Right lobe of liver (tissue), 6 donors: ENCODE results near the gene KRT13. TPM values are rescaled to one million over a fixed set of nuclear protein-coding genes. Genes with fewer than 3 reads are reported as not detected.

Source experiments
- ATAC-seq, 4 donors: fragments of 200-7000 bp; cut with Tn5 transposase; one replicate each; pipeline ENCODE4 v1.9.1; 2020; ENCODE audit warnings: mild to moderate bottlenecking in 4 of 4, moderate library complexity in 4 of 4
- DNase-seq, 3 donors: peaks; one replicate each; pipeline ENCODE4 v3.0.0-alpha.2; 2020
- H3K27ac ChIP-seq, 3 donors: fragments of 200-600 bp; one replicate each; pipeline ENCODE4 v1.8.0; 2022
- H3K27me3 ChIP-seq, 2 donors: fragments of 200-600 bp; one replicate each; pipeline ENCODE4 v1.8.0; 2022
- H3K36me3 ChIP-seq, 4 donors: fragments of 200-600 bp; sonication (generic) in 1 of 4; one replicate each; pipeline versions ENCODE4 v1.5.1 to v1.8.0; 2017 to 2022; ENCODE audit warnings: control low read depth in 1 of 4
- H3K4me1 ChIP-seq, 4 donors: fragments of 200-600 bp; sonication (generic) in 1 of 4; one replicate each; pipeline versions ENCODE4 v1.5.1 to v1.8.0; 2017 to 2022; ENCODE audit warnings: control low read depth in 1 of 4
- H3K4me3 ChIP-seq, 3 donors: fragments of 200-600 bp; one replicate each; pipeline ENCODE4 v1.8.0; 2022
- H3K9me3 ChIP-seq, 4 donors: fragments of 200-600 bp; sonication (generic) in 1 of 4; one replicate each; pipeline versions ENCODE4 v1.5.1 to v1.8.0; 2017 to 2022; ENCODE audit warnings: control low read depth in 1 of 4
- POLR2A ChIP-seq: fragments of 450-650 bp; IDR thresholded peaks from one replicate; pipeline ENCODE4 v1.6.1; 2017; ENCODE audit warnings: antibody characterized with exemption, mild to moderate bottlenecking
- WGBS: methylation state at CpG from one replicate; pipeline ENCODE4 v1.1.6; 2018; ENCODE audit warnings: low coverage, low lambda C conversion rate; ENCODE audit not compliant: insufficient coverage; ENCODE audit errors: missing lambda C conversion rate; 5-methylcytosine and 5-hydroxymethylcytosine counted together
- intact Hi-C, 2 donors: fragments of 100-400 bp; cut with DNase I; formaldehyde crosslinking; loops; one replicate each; pipeline versions ENCODE4 v1.11.2 to v1.14.1; 2022
- total RNA-seq, 6 experiments: library from RNA; depleted of rRNA in 2 of 6; stranded (reverse); fragments of >200 nt in 2 of 6; fragmentation: NEBNext Ultra II Directional in 3 of 6; extraction: Animal tissue kit (Norgen Biotek cat#: 25700) in 3 of 6; gene quantifications; one replicate each; pipeline versions ENCODE4 v1.1.0 to v1.2.4, GENCODE V29; 2016 to 2023
- TF ChIP-seq, protein P1 (sequence below), 4 donors: fragments of 200-600 bp in 3 of 4; fragments of 450-650 bp in 1 of 4; IDR thresholded peaks; one replicate each; pipeline versions ENCODE4 v1.5.1 to v1.8.0; 2016 to 2022; ENCODE audit warnings: antibody characterized with exemption in 4 of 4, mild to moderate bottlenecking in 2 of 4
- donor health status: DM: no; HTN: yes; CAD: no.
- donor health status: DM: no; HTN: no; CAD: no.
- donor health status: DM: no; HTN: no; CAD: no.
- donor health status: DM: no; HTN: yes; CAD: no.
- donor health status: DM: no; HTN: yes; CAD: no.

The KRT13 gene
- total RNA-seq, 6 experiments from 2014 or later, result 1.6 TPM; not detected in 5

DNA sequence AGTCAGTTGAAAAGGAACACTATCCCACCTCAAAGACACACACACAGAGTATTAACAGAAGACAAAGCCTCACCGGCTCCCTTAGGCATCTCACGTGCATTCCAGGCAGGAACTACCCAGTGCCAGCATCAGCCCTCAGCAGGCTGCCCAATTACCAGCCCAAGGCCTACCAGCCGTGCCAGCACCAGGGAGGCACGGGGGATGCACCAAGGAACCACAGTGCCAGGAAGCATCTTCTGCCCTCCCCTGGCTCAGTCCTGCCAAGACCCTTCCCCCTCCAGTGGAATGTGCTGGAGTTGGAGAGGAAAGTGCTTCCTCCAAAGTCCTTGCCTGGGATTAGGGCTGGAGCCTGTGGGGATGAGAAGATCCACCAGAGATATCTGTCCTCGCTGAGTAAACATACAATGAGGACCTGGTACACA lies 33.7 kb upstream of the KRT13 start:
- WGBS, result 80% methylated on average over 1 of the region's 5 CpGs
- Histone ChIP-seq H3K4me1 (no peaks in the 10 kb centered on the region), H3K27me3 (no peaks in the 10 kb centered on the region), H3K27ac (no peak overlapping the region), H3K36me3 (no peaks in the 10 kb centered on the region), H3K9me3 (no peaks in the 10 kb centered on the region), H3K4me3 (no peak overlapping the region)
- TF ChIP-seq, protein P1, sequence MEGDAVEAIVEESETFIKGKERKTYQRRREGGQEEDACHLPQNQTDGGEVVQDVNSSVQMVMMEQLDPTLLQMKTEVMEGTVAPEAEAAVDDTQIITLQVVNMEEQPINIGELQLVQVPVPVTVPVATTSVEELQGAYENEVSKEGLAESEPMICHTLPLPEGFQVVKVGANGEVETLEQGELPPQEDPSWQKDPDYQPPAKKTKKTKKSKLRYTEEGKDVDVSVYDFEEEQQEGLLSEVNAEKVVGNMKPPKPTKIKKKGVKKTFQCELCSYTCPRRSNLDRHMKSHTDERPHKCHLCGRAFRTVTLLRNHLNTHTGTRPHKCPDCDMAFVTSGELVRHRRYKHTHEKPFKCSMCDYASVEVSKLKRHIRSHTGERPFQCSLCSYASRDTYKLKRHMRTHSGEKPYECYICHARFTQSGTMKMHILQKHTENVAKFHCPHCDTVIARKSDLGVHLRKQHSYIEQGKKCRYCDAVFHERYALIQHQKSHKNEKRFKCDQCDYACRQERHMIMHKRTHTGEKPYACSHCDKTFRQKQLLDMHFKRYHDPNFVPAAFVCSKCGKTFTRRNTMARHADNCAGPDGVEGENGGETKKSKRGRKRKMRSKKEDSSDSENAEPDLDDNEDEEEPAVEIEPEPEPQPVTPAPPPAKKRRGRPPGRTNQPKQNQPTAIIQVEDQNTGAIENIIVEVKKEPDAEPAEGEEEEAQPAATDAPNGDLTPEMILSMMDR (IDR thresholded peaks at IDR 0.05), result no peak
- no peak for TF ChIP-seq POLR2A
- no peak for DNase-seq
- intact Hi-C loops, result no loop called here
- no peak for ATAC-seq

DNA sequence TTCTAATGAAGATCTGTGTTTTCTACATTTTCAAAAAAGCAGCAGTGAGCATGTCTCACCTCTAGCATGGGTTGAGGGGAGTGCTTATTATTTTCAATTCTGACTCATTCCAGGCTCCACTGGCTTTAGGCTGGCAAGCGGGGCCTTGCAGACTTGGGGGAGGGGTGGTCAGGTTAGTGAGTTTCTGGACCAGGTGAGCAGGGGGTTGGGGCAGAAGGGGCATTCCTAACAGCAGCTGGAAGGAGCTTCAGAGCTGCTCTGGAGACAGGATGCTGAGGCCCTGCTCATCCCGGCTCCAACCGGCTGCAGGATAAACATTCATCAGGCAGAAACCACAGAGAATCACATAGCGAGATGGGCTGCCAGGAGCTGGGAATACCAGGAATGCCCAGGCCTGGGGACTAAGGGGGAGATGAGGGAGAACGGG lies 33.2 kb upstream of the KRT13 start:
- Histone ChIP-seq H3K4me3 (no peak overlapping the region), H3K27ac (no peak overlapping the region), H3K36me3 (no peaks in the 10 kb centered on the region), H3K27me3 (no peaks in the 10 kb centered on the region), H3K9me3 (no peaks in the 10 kb centered on the region), H3K4me1 (no peaks in the 10 kb centered on the region)
- TF ChIP-seq POLR2A, result no peak
- TF ChIP-seq, protein P1 (IDR thresholded peaks at IDR 0.05), result no peak
- no peak for ATAC-seq
- DNase-seq, result no peak
- intact Hi-C loops, result no loop called here
- WGBS, result 63% methylated on average over 3 of the region's 5 CpGs

DNA sequence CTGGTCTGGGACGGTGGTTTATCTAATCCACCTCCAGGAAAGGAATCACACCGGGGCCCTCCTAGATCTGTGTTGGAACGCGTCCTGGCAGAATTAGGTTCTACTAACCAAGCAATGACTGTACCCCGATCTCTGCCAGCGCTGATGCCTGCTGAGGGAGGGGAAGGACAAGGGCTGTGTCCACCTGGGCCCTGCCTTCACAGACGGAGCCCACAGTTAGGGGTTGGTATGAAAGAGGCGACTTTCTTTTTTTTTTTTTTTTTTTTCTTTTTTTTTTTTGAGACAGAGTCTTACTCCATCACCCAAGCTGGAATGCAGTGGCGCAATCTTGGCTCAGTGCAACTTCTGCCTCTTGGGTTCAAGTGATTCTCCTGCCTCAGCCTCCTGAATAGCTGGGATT lies 32.6 kb upstream of the KRT13 start:
- H3K9me3 ChIP-seq, result no peaks in the 10 kb centered on the region
- DNase-seq (no peak), ATAC-seq (no peak)
- WGBS, result no CpG with 5 or more reads among the region's 9 CpGs
- TF ChIP-seq POLR2A, result no peak
- TF ChIP-seq, protein P1 (IDR thresholded peaks at IDR 0.05), result no peak
- H3K4me3 ChIP-seq, result no peak overlapping the region
- H3K36me3 ChIP-seq, result no peaks in the 10 kb centered on the region
- H3K4me1 ChIP-seq, result no peaks in the 10 kb centered on the region
- no peak overlapping the region for H3K27ac ChIP-seq
- no peaks in the 10 kb centered on the region for H3K27me3 ChIP-seq
- intact Hi-C loops, result no loop called here

DNA sequence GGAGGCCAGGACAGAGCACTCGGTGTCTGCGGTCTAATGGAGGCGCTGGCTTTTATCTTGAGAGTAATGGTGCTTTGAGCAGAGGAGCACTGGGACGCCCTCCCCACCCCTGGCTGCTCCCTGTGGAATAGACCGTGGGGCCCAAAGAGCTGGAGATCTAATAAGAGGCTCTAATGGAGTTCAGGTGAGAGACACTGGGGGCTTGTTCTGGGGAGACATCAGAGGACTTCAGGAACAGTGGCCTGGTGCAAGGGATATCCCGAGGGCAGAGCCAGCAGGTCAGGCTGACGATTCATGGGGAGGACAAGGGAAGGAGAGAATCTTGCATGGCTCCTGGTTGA lies 32.2 kb upstream of the KRT13 start:
- no peak for TF ChIP-seq POLR2A
- TF ChIP-seq, protein P1 (IDR thresholded peaks at IDR 0.05), result no peak
- 53% methylated on average over 3 of the region's 7 CpGs for WGBS
- no peaks in the 10 kb centered on the region for H3K27me3 ChIP-seq
- no peaks in the 10 kb centered on the region for H3K36me3 ChIP-seq
- H3K9me3 ChIP-seq, result no peaks in the 10 kb centered on the region
- H3K27ac ChIP-seq, result no peak overlapping the region
- intact Hi-C loops, result no loop called here
- no peak for DNase-seq
- no peak overlapping the region for H3K4me3 ChIP-seq
- no peaks in the 10 kb centered on the region for H3K4me1 ChIP-seq
- ATAC-seq, result no peak
